ENCODE measurements around the gene PRDM10. TPM values are rescaled to one million over a fixed set of nuclear protein-coding genes. Genes with fewer than 3 reads are reported as not detected.

PRDM10 gene
- total RNA-seq, 1 experiment from 2014 or later: 9.2 TPM

DNA sequence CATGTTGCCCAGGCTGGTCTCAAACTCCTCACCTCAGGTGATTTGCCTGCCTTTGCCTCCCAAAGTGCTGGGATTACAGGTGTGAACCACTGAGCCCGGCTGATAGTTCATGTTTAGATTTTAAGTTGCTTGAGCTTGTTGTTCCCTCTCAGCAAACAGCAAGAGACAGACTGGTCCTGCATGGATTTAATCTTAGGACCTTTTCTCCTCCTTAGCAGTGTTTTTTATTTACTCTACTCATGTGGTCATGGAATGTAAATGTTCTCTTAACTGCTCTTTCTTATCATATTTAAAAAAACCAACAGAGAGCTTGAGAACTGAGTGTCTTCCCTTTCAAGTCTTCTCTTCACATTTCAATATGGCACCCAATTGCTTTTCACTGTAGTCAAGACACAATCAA lies 22.7 kb upstream of the PRDM10 start:
- ATAC-seq: no peak
- POLR2A ChIA-PET: no interaction called here
- TF ChIP-seq EGR1 (IDR thresholded peaks at IDR 0.05; ENCODE audit: low read depth) (no peak), CBX3 (IDR thresholded peaks at IDR 0.05; ENCODE audit: low read depth) (no peak)
- H2AFZ ChIP-seq (ENCODE audit: low read depth, low read length, poor library complexity, severe bottlenecking): no peak overlapping the region
- no peak overlapping the region for H3K4me2 ChIP-seq (ENCODE audit: low read length)
- intact Hi-C loops (cut with micrococcal nuclease): no loop called here
- H3K27me3 ChIP-seq (ENCODE audit: insufficient read depth, low read length): no peaks in the 10 kb centered on the region
- H3K9me3 ChIP-seq (ENCODE audit: control insufficient read depth in 1 of 2, insufficient read depth in 1 of 2, low read depth in 1 of 2, low read length in 2 of 2): no peaks in the 10 kb centered on the region
- no TSS peak for BruUV-seq (replicated peaks)
- H3K9ac ChIP-seq (ENCODE audit: low read length): no peak overlapping the region
- RAD21 ChIA-PET (ENCODE audit: low non-redundant PET in 1 of 2, low total read pairs in 2 of 2, uncharacterized antibody in 2 of 2, unreplicated experiment in 2 of 2): no interaction called here
- H4K20me1 ChIP-seq (ENCODE audit: insufficient read depth): no peaks in the 10 kb centered on the region
- DNase-seq (ENCODE audit: low read depth, low spot score): no peak
- H3K36me3 ChIP-seq (ENCODE audit: control insufficient read depth in 1 of 2, insufficient read depth in 2 of 2, low read length in 2 of 2): no peaks in the 10 kb centered on the region
- H3K9me2 ChIP-seq (ENCODE audit: insufficient read depth): no peaks in the 10 kb centered on the region
- H3K27ac ChIP-seq (ENCODE audit: low read depth, low read length): no peak overlapping the region
- H3K4me1 ChIP-seq (ENCODE audit: control insufficient read depth in 1 of 2, insufficient read depth in 2 of 2, low read length in 2 of 2): peaks cover 8 to 19% of the 10 kb centered on the region in 2 experiments
- CTCF ChIA-PET: no interaction called here
- no peaks in the 10 kb centered on the region for H3K79me2 ChIP-seq (ENCODE audit: insufficient read depth, low read length)
- H3K4me3 ChIP-seq (replicated peaks in 1 of 2; ENCODE audit: low read depth in 1 of 2, low read length in 2 of 2): no peak overlapping the region

DNA sequence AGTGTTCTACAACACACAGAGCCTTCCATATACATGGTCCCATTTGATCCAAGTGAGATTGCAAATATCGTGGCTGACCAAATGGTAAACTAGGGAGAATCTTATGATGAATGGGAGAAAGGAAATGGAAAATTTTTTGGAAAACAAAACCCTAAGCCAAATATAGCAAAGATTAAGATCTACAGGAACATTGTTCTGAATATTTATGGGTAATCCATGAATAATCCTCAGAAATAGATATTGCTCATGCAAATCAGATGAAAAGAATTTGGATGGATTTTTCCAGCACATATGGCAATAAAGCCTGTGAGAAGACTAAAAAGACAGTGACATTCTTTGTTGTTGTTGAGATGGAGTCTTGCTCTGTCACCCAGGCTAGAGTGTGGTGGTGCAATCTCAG lies 21.7 kb upstream of the PRDM10 start:
- BruUV-seq (replicated peaks): no TSS peak
- no peak for DNase-seq (ENCODE audit: low read depth, low spot score)
- Histone ChIP-seq H3K9me2 (ENCODE audit: insufficient read depth) (no peaks in the 10 kb centered on the region), H3K27ac (ENCODE audit: low read depth, low read length) (no peak overlapping the region), H4K20me1 (ENCODE audit: insufficient read depth) (no peaks in the 10 kb centered on the region), H2AFZ (ENCODE audit: low read depth, low read length, poor library complexity, severe bottlenecking) (no peak overlapping the region), H3K9me3 (ENCODE audit: control insufficient read depth in 1 of 2, insufficient read depth in 1 of 2, low read depth in 1 of 2, low read length in 2 of 2) (no peaks in the 10 kb centered on the region), H3K27me3 (ENCODE audit: insufficient read depth, low read length) (no peaks in the 10 kb centered on the region), H3K9ac (ENCODE audit: low read length) (no peak overlapping the region), H3K4me3 (replicated peaks in 1 of 2; ENCODE audit: low read depth in 1 of 2, low read length in 2 of 2) (no peak overlapping the region), H3K4me1 (ENCODE audit: control insufficient read depth in 1 of 2, insufficient read depth in 2 of 2, low read length in 2 of 2) (peaks cover 8 to 19% of the 10 kb centered on the region in 2 experiments), H3K4me2 (ENCODE audit: low read length) (no peak overlapping the region), H3K36me3 (ENCODE audit: control insufficient read depth in 1 of 2, insufficient read depth in 2 of 2, low read length in 2 of 2) (no peaks in the 10 kb centered on the region), H3K79me2 (ENCODE audit: insufficient read depth, low read length) (no peaks in the 10 kb centered on the region)
- ChIA-PET RAD21 (ENCODE audit: low non-redundant PET in 1 of 2, low total read pairs in 2 of 2, uncharacterized antibody in 2 of 2, unreplicated experiment in 2 of 2) (no interaction called here), POLR2A (no interaction called here), CTCF (no interaction called here)
- intact Hi-C loops (cut with micrococcal nuclease): no loop called here
- no peak for ATAC-seq
- TF ChIP-seq, protein P1, sequence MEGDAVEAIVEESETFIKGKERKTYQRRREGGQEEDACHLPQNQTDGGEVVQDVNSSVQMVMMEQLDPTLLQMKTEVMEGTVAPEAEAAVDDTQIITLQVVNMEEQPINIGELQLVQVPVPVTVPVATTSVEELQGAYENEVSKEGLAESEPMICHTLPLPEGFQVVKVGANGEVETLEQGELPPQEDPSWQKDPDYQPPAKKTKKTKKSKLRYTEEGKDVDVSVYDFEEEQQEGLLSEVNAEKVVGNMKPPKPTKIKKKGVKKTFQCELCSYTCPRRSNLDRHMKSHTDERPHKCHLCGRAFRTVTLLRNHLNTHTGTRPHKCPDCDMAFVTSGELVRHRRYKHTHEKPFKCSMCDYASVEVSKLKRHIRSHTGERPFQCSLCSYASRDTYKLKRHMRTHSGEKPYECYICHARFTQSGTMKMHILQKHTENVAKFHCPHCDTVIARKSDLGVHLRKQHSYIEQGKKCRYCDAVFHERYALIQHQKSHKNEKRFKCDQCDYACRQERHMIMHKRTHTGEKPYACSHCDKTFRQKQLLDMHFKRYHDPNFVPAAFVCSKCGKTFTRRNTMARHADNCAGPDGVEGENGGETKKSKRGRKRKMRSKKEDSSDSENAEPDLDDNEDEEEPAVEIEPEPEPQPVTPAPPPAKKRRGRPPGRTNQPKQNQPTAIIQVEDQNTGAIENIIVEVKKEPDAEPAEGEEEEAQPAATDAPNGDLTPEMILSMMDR (IDR thresholded peaks at IDR 0.05 in 2 of 3, conservative IDR thresholded peaks at IDR 0.05 in 1 of 3; ENCODE audit: borderline replicate concordance in 1 of 3, insufficient read depth in 1 of 3, low read depth in 2 of 3, low read length in 2 of 3): no peak
- TF ChIP-seq, protein P2, sequence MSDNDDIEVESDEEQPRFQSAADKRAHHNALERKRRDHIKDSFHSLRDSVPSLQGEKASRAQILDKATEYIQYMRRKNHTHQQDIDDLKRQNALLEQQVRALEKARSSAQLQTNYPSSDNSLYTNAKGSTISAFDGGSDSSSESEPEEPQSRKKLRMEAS (IDR thresholded peaks at IDR 0.05): no peak
- TF ChIP-seq YY1 (IDR thresholded peaks at IDR 0.05; ENCODE audit: extremely low read depth, insufficient replicate concordance, low read depth, low read length) (no peak), SRF (IDR thresholded peaks at IDR 0.05; ENCODE audit: low read depth) (no peak), POLR2AphosphoS5 (IDR thresholded peaks at IDR 0.05; ENCODE audit: low read depth, low read length) (no peak), RAD21 (IDR thresholded peaks at IDR 0.05; ENCODE audit: low read depth) (no peak), EZH2 (IDR thresholded peaks at IDR 0.05) (no peak), EGR1 (IDR thresholded peaks at IDR 0.05; ENCODE audit: low read depth) (no peak), FOSL1 (IDR thresholded peaks at IDR 0.05; ENCODE audit: low read depth) (no peak), EZH2phosphoT487 (IDR thresholded peaks at IDR 0.05; ENCODE audit: borderline replicate concordance) (no peak)
- TF ChIP-seq, protein P3, sequence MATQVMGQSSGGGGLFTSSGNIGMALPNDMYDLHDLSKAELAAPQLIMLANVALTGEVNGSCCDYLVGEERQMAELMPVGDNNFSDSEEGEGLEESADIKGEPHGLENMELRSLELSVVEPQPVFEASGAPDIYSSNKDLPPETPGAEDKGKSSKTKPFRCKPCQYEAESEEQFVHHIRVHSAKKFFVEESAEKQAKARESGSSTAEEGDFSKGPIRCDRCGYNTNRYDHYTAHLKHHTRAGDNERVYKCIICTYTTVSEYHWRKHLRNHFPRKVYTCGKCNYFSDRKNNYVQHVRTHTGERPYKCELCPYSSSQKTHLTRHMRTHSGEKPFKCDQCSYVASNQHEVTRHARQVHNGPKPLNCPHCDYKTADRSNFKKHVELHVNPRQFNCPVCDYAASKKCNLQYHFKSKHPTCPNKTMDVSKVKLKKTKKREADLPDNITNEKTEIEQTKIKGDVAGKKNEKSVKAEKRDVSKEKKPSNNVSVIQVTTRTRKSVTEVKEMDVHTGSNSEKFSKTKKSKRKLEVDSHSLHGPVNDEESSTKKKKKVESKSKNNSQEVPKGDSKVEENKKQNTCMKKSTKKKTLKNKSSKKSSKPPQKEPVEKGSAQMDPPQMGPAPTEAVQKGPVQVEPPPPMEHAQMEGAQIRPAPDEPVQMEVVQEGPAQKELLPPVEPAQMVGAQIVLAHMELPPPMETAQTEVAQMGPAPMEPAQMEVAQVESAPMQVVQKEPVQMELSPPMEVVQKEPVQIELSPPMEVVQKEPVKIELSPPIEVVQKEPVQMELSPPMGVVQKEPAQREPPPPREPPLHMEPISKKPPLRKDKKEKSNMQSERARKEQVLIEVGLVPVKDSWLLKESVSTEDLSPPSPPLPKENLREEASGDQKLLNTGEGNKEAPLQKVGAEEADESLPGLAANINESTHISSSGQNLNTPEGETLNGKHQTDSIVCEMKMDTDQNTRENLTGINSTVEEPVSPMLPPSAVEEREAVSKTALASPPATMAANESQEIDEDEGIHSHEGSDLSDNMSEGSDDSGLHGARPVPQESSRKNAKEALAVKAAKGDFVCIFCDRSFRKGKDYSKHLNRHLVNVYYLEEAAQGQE (IDR thresholded peaks at IDR 0.05; ENCODE audit: low read depth): no peak
